Breast epithelium (tissue), 4 donors: ENCODE results near the gene RETREG1. TPM values are rescaled to one million over a fixed set of nuclear protein-coding genes. Genes with fewer than 3 reads are reported as not detected.

Experiments
- DNase-seq, 2 donors: peaks; one replicate each; pipeline ENCODE4 v3.0.0-alpha.2; 2019; ENCODE audit warnings: low spot score in 2 of 2
- H3K27ac ChIP-seq, 2 donors: fragments of 200-600 bp; sonication (generic) in 1 of 2; one replicate each; pipeline ENCODE4 v1.5.1; 2016 to 2019; ENCODE audit warnings: mild to moderate bottlenecking in 1 of 2
- H3K27me3 ChIP-seq, 2 donors: fragments of 200-600 bp; sonication (generic) in 1 of 2; one replicate each; pipeline versions ENCODE4 v1.5.1 to v1.6.0; 2017 to 2019; ENCODE audit warnings: control low read depth in 1 of 2, mild to moderate bottlenecking in 1 of 2
- H3K36me3 ChIP-seq: fragments of 200-600 bp; one replicate; pipeline ENCODE4 v1.5.1; 2019
- H3K4me1 ChIP-seq, 2 donors: fragments of 200-600 bp; sonication (generic); one replicate each; pipeline ENCODE4 v1.5.1; 2016 to 2019; ENCODE audit warnings: control low read depth in 1 of 2
- H3K4me3 ChIP-seq, 3 donors: fragments of 200-600 bp; sonication (generic); 1 replicate in 2 of 3; 2 replicates in 1 of 3; pipeline ENCODE4 v1.5.1; 2016 to 2019; ENCODE audit warnings: mild to moderate bottlenecking in 3 of 3, moderate library complexity in 2 of 3
- H3K9me3 ChIP-seq, 2 donors: fragments of 200-600 bp; sonication (generic) in 1 of 2; one replicate each; pipeline ENCODE4 v1.5.1; 2016 to 2019; ENCODE audit warnings: control low read depth in 1 of 2
- POLR2A ChIP-seq: fragments of 450-650 bp; IDR thresholded peaks from one replicate; pipeline ENCODE4 v1.6.1; 2016; ENCODE audit warnings: antibody characterized with exemption, mild to moderate bottlenecking, moderate library complexity
- POLR2AphosphoS5 ChIP-seq, 3 donors: sonication (generic); formaldehyde crosslinking; IDR thresholded peaks; one replicate each; pipeline ENCODE4 v1.6.1; 2017; ENCODE audit warnings: antibody characterized with exemption in 3 of 3
- intact Hi-C: fragments of 100-400 bp; cut with DNase I; formaldehyde crosslinking; loops from one replicate; pipeline ENCODE4 v1.15.1; 2023; ENCODE audit warnings: low total_unique reads
- total RNA-seq, 3 donors: library from RNA; depleted of rRNA; stranded (reverse); fragments of >200 nt; gene quantifications; one replicate each; pipeline ENCODE4 v1.1.0, GENCODE V29; 2016
- TF ChIP-seq, protein P1 (sequence below), 3 donors: fragments of 450-650 bp; IDR thresholded peaks; one replicate each; pipeline ENCODE4 v1.5.1; 2016 to 2017; ENCODE audit warnings: antibody characterized with exemption in 3 of 3, mild to moderate bottlenecking in 3 of 3, moderate library complexity in 3 of 3

Gene RETREG1
- total RNA-seq, 3 donors from 2014 or later = 27.1 to 51.5 (median 37.7) TPM

DNA sequence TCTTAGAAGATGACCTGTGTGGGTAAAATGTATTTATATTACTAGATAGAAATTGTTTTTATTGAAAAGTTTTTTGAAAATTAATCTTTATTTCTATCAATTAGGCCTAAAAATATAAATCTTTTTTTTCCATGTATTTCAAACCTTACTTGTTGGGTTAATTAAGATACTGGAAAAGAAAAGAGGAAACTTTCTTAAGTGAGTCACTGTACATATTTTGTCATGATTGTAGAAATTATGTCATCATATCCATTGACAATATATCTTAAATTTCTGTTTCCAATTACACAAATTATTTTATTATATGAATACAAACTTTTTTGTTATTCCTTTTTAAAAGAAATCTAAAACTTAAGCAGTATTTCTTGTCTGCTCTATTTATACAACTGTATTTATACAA lies 53.1 kb downstream of the RETREG1 start:
- DNase-seq = no peak
- TF ChIP-seq POLR2A = no peak
- TF ChIP-seq POLR2AphosphoS5 (IDR thresholded peaks at IDR 0.05) = no peak
- TF ChIP-seq, protein P1, sequence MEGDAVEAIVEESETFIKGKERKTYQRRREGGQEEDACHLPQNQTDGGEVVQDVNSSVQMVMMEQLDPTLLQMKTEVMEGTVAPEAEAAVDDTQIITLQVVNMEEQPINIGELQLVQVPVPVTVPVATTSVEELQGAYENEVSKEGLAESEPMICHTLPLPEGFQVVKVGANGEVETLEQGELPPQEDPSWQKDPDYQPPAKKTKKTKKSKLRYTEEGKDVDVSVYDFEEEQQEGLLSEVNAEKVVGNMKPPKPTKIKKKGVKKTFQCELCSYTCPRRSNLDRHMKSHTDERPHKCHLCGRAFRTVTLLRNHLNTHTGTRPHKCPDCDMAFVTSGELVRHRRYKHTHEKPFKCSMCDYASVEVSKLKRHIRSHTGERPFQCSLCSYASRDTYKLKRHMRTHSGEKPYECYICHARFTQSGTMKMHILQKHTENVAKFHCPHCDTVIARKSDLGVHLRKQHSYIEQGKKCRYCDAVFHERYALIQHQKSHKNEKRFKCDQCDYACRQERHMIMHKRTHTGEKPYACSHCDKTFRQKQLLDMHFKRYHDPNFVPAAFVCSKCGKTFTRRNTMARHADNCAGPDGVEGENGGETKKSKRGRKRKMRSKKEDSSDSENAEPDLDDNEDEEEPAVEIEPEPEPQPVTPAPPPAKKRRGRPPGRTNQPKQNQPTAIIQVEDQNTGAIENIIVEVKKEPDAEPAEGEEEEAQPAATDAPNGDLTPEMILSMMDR (IDR thresholded peaks at IDR 0.05) = no peak
- no peak overlapping the region for H3K4me3 ChIP-seq
- no peak overlapping the region for H3K27ac ChIP-seq
- intact Hi-C loops = no loop called here
- no peaks in the 10 kb centered on the region for H3K36me3 ChIP-seq
- no peaks in the 10 kb centered on the region for H3K27me3 ChIP-seq
- H3K4me1 ChIP-seq = peaks cover 0 to 4% of the 10 kb centered on the region in 2 donors
- no peaks in the 10 kb centered on the region for H3K9me3 ChIP-seq

DNA sequence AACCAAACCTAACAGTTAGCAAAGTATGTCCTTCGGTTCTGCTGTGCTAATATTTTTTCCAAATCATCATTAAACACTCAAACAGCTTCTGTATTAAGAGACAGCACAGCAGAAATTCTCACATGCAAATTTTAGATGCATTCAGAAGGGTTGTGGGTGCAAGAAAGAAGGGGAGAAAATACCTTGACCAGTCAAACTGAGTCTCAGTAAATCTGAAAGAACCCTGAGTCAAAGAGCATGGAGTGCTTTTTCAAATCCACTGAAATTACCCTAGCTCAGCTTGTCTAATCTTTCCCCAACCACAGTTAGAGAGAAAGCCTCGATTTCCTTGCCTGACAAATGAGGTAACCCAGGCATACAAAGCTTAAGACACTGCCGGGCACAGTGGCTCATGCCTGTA lies 55.1 kb downstream of the RETREG1 start:
- H3K36me3 ChIP-seq = no peaks in the 10 kb centered on the region
- no peaks in the 10 kb centered on the region for H3K9me3 ChIP-seq
- DNase-seq = no peak
- peaks cover 0 to 4% of the 10 kb centered on the region in 2 donors for H3K4me1 ChIP-seq
- no peaks in the 10 kb centered on the region for H3K27me3 ChIP-seq
- H3K4me3 ChIP-seq = no peak overlapping the region
- H3K27ac ChIP-seq = no peak overlapping the region
- TF ChIP-seq POLR2A = no peak
- TF ChIP-seq, protein P1 (IDR thresholded peaks at IDR 0.05) = no peak
- TF ChIP-seq POLR2AphosphoS5 (IDR thresholded peaks at IDR 0.05) = no peak
- intact Hi-C loops = no loop called here

DNA sequence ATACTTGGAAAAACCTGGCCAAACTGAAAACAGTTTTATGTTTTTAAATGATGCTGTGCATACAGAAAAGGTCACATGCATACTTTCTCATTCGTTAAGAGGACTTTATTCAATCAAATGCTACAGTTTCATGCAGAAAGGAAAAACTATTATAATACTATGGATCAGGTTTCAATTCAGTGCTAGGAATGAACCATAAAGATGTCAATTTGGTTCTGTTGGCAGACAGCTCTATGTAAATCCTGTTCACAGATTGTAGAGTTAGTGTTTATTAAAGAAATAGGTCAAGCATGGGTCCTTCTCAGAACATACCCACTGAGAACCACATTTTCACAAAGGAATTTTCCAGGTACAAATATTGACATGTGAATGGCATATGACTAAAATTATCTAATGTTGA lies 57.1 kb downstream of the RETREG1 start:
- intact Hi-C loops = no loop called here
- Histone ChIP-seq H3K4me3 (no peak overlapping the region), H3K27ac (no peak overlapping the region), H3K9me3 (no peaks in the 10 kb centered on the region), H3K27me3 (no peaks in the 10 kb centered on the region), H3K4me1 (no peaks in the 10 kb centered on the region), H3K36me3 (no peaks in the 10 kb centered on the region)
- TF ChIP-seq POLR2A = no peak
- TF ChIP-seq POLR2AphosphoS5 (IDR thresholded peaks at IDR 0.05) = no peak
- TF ChIP-seq, protein P1 (IDR thresholded peaks at IDR 0.05) = no peak
- no peak for DNase-seq

DNA sequence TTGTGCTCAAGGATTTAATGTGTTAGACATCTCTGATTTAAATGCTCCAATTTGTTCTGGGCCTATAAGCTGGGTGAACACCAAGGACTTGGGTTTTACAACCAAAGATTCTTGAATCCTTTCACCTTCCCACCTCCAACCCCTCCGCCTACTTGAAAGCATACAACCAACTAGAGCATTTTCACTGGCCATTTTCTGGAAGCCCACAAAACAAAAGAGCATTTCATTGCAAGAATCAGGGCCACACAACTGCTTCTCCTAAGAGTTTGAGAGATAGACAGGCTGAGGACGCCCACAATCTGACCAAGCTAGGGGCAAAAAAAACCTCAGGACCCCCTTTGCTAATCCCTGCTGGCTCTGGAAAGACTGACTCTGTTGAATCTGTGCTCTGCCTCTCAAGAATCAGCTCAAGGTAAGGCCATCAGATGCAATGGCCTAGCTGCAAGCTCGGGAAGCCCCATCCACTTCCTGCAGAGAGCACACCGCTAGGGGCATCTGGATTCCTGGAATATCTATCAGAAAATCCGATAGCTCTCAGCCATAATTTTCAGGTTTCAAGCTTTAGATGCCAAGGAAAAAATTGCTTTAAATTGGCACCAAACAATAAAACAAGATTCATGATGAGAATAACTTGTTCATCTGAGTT lies 57.7 kb downstream of the RETREG1 start:
- H3K4me3 ChIP-seq = no peak overlapping the region
- no peaks in the 10 kb centered on the region for H3K9me3 ChIP-seq
- no peaks in the 10 kb centered on the region for H3K36me3 ChIP-seq
- H3K27ac ChIP-seq = no peak overlapping the region
- no peak for DNase-seq
- no peaks in the 10 kb centered on the region for H3K27me3 ChIP-seq
- TF ChIP-seq, protein P1 (IDR thresholded peaks at IDR 0.05) = no peak
- TF ChIP-seq POLR2AphosphoS5 (IDR thresholded peaks at IDR 0.05) (no peak), POLR2A (no peak)
- intact Hi-C loops = no loop called here
- no peaks in the 10 kb centered on the region for H3K4me1 ChIP-seq

DNA sequence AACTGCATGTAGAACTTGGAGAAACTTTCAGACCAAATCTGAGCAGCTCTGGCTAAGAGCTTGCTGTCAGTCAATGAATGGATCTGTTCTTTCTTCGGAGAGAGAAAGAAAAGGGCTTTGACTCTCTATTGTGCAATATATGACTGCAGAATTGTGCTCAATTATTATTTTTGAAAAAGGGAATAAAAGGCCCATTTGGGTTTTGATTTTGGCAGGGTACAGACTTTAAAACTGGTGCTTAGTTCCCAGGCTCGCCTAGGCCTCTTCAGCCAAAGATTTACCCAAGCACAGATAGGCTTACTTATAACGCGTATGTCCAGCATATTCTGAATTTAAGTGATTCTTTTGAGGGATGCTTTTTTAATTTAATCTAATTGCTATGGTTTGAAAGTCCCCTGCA lies 59.3 kb downstream of the RETREG1 start:
- no peaks in the 10 kb centered on the region for H3K27me3 ChIP-seq
- DNase-seq = no peak
- no peak for TF ChIP-seq POLR2A
- no peak for TF ChIP-seq POLR2AphosphoS5 (IDR thresholded peaks at IDR 0.05)
- TF ChIP-seq, protein P1 (IDR thresholded peaks at IDR 0.05) = no peak
- intact Hi-C loops = no loop called here
- no peak overlapping the region for H3K4me3 ChIP-seq
- H3K27ac ChIP-seq = no peak overlapping the region
- H3K9me3 ChIP-seq = no peaks in the 10 kb centered on the region
- no peaks in the 10 kb centered on the region for H3K36me3 ChIP-seq
- H3K4me1 ChIP-seq = no peaks in the 10 kb centered on the region
